Keratinocyte (primary cell): ENCODE measurements around the gene HNF4A.

Experiments used
- CTCF ChIP-seq, 3 experiments: IDR thresholded peaks in 1 of 3; conservative IDR thresholded peaks in 1 of 3; optimal IDR thresholded peaks in 1 of 3; 2 replicates in 2 of 3; 3 replicates in 1 of 3; pipeline versions ENCODE3 to v1.5.1; 2011; ENCODE audit warnings: low read length in 3 of 3, mild to moderate bottlenecking in 3 of 3, moderate library complexity in 2 of 3, control low read depth in 1 of 3, inconsistent platforms in 1 of 3; ENCODE audit not compliant: insufficient read depth in 2 of 3; ENCODE audit errors: extremely low read depth in 1 of 3
- EZH2 ChIP-seq: IDR thresholded peaks from one replicate; pipeline ENCODE4 v1.6.1; 2012; ENCODE audit warnings: inconsistent platforms, mild to moderate bottlenecking, low read length, moderate library complexity

GRCh38 chr20:44344723-44345122 lies 10.8 kb upstream of the HNF4A start:
- TF ChIP-seq CTCF (optimal IDR thresholded peaks at IDR 0.05 in 1 of 3, IDR thresholded peaks at IDR 0.05 in 1 of 3, conservative IDR thresholded peaks at IDR 0.05 in 1 of 3; ENCODE audit: extremely low read depth in 1 of 3, insufficient read depth in 2 of 3, low read length in 3 of 3) = no peak
- TF ChIP-seq EZH2 = no peak
